22Rv1 (cell line): ENCODE measurements around the gene MANSC1.

Experiments
- CTCF ChIP-seq: fragments of 450-650 bp; IDR thresholded peaks from 2 replicates; pipeline ENCODE4 v1.5.1; 2017; ENCODE audit warnings: mild to moderate bottlenecking
- ZFX ChIP-seq: fragments of 450-650 bp; IDR thresholded peaks from 2 replicates; pipeline ENCODE4 v1.6.1; 2017; ENCODE audit warnings: antibody characterized with exemption, borderline replicate concordance

GRCh38 chr12:12379831-12380730 lies 30.0 kb upstream of the MANSC1 start:
- TF ChIP-seq CTCF = no peak
- no peak for TF ChIP-seq ZFX
